Ishikawa (cell line): ENCODE measurements around the gene SLC25A40.

Experiments used
- CEBPB ChIP-seq: IDR thresholded peaks from 2 replicates; pipeline ENCODE4 v1.6.1; 2012
- CREB1 ChIP-seq: IDR thresholded peaks from 2 replicates; pipeline ENCODE4 v1.6.1; 2012; ENCODE audit warnings: low read depth
- EP300 ChIP-seq: IDR thresholded peaks from 2 replicates; pipeline ENCODE4 v1.6.1; 2012; ENCODE audit warnings: borderline replicate concordance
- REST ChIP-seq: IDR thresholded peaks from 2 replicates; pipeline ENCODE4 v1.6.1; 2012; ENCODE audit warnings: low read depth, mild to moderate bottlenecking
- TAF1 ChIP-seq: IDR thresholded peaks from 2 replicates; pipeline ENCODE4 v1.6.1; 2012; ENCODE audit warnings: low read depth, mild to moderate bottlenecking
- TEAD4 ChIP-seq: IDR thresholded peaks from 2 replicates; pipeline ENCODE4 v1.6.1; 2012
- TF ChIP-seq, protein P1 (sequence below): IDR thresholded peaks from 2 replicates; pipeline ENCODE4 v1.6.1; 2012

- TF ChIP-seq REST, result no peak
- TF ChIP-seq, protein P1, sequence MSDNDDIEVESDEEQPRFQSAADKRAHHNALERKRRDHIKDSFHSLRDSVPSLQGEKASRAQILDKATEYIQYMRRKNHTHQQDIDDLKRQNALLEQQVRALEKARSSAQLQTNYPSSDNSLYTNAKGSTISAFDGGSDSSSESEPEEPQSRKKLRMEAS, result no peak
- TF ChIP-seq TAF1, result no peak
- no peak for TF ChIP-seq CEBPB
- TF ChIP-seq CREB1, result no peak
- TF ChIP-seq EP300, result no peak
- no peak for TF ChIP-seq TEAD4
These were observed 45.1 kb downstream of the SLC25A40 start for GRCh38 chr7:87831097-87831496.
